Skeletal muscle tissue (tissue), 4 donors: ENCODE data around the gene PTGIR. TPM values are rescaled to one million over a fixed set of nuclear protein-coding genes. Genes with fewer than 3 reads are reported as not detected.

Source experiments
- H3K27ac ChIP-seq: one replicate; pipeline ENCODE4 v1.7.0; 2013; ENCODE audit warnings: mild to moderate bottlenecking, low read depth, low read length, inconsistent platforms
- H3K27me3 ChIP-seq, 3 donors: one replicate each; pipeline ENCODE4 v1.7.0; 2013; ENCODE audit warnings: low read length in 3 of 3; ENCODE audit not compliant: control insufficient read depth in 3 of 3, insufficient read depth in 3 of 3
- H3K36me3 ChIP-seq, 3 donors: one replicate each; pipeline ENCODE4 v1.7.0; 2013; ENCODE audit warnings: low read length in 3 of 3; ENCODE audit not compliant: control insufficient read depth in 3 of 3, insufficient read depth in 3 of 3
- H3K4me1 ChIP-seq, 3 donors: one replicate each; pipeline ENCODE4 v1.7.0; 2013; ENCODE audit warnings: low read length in 3 of 3, mild to moderate bottlenecking in 3 of 3; ENCODE audit not compliant: control insufficient read depth in 3 of 3, insufficient read depth in 3 of 3
- H3K4me3 ChIP-seq, 3 donors: one replicate each; pipeline ENCODE4 v1.7.0; 2013; ENCODE audit warnings: low read length in 3 of 3
- H3K9ac ChIP-seq, 3 donors: one replicate each; pipeline ENCODE4 v1.7.0; 2013; ENCODE audit warnings: low read length in 3 of 3, mild to moderate bottlenecking in 3 of 3, moderate library complexity in 2 of 3, low read depth in 1 of 3
- H3K9me3 ChIP-seq, 3 donors: one replicate each; pipeline ENCODE4 v1.7.0; 2013; ENCODE audit warnings: low read length in 3 of 3; ENCODE audit not compliant: control insufficient read depth in 3 of 3
- total RNA-seq: library from RNA; depleted of rRNA; stranded (reverse); fragments of >200 nt; gene quantifications from one replicate; pipeline ENCODE4 v1.2.3, GENCODE V29; 2014
- donor health status: Osteomylitis.

The PTGIR gene
- total RNA-seq, 1 donor from 2014 or later: 3.1 TPM

GRCh38 chr19:46587861-46588260, 37.0 kb downstream of the PTGIR start:
- Histone ChIP-seq H3K4me3 (no peak overlapping the region), H3K36me3 (no peaks in the 10 kb centered on the region), H3K4me1 (no peaks in the 10 kb centered on the region), H3K27me3 (no peaks in the 10 kb centered on the region), H3K27ac (no peak overlapping the region), H3K9me3 (no peaks in the 10 kb centered on the region), H3K9ac (no peak overlapping the region)

- H3K4me3 ChIP-seq: no peak overlapping the region
- no peaks in the 10 kb centered on the region for H3K27me3 ChIP-seq
- no peaks in the 10 kb centered on the region for H3K36me3 ChIP-seq
- H3K4me1 ChIP-seq: no peaks in the 10 kb centered on the region
- no peak overlapping the region for H3K27ac ChIP-seq
- no peaks in the 10 kb centered on the region for H3K9me3 ChIP-seq
- no peak overlapping the region for H3K9ac ChIP-seq
These were observed 38.6 kb downstream of the PTGIR start for GRCh38 chr19:46586294-46586693.

GRCh38 chr19:46585539-46585938, 39.4 kb downstream of the PTGIR start:
- no peak overlapping the region for H3K27ac ChIP-seq
- H3K27me3 ChIP-seq: no peaks in the 10 kb centered on the region
- no peaks in the 10 kb centered on the region for H3K9me3 ChIP-seq
- H3K4me3 ChIP-seq: no peak overlapping the region
- H3K9ac ChIP-seq: no peak overlapping the region
- no peaks in the 10 kb centered on the region for H3K36me3 ChIP-seq
- no peaks in the 10 kb centered on the region for H3K4me1 ChIP-seq

DNA sequence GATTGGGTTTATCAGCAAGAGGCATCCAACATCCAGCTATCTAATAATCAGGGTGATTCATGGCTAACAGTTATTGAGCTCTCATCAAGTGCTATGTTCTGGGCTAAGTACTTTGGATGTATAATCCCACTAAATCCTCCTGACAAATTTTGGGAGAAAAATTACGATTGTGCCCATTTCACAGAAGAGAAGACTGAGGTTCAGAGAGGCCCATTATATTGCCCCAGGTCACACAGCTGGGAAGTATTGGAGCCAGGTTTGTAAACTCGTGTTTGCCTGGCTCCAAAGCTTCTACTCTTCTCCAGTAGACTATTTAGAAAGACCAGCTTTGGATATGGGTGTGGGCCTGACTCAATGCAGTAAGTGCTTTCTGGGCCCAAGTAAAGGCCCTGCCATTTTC, 44.6 kb downstream of the PTGIR start:
- Histone ChIP-seq H3K4me3 (no peak overlapping the region), H3K27ac (no peak overlapping the region), H3K36me3 (no peaks in the 10 kb centered on the region), H3K9ac (no peak overlapping the region), H3K27me3 (no peaks in the 10 kb centered on the region), H3K4me1 (no peaks in the 10 kb centered on the region), H3K9me3 (no peaks in the 10 kb centered on the region)

DNA sequence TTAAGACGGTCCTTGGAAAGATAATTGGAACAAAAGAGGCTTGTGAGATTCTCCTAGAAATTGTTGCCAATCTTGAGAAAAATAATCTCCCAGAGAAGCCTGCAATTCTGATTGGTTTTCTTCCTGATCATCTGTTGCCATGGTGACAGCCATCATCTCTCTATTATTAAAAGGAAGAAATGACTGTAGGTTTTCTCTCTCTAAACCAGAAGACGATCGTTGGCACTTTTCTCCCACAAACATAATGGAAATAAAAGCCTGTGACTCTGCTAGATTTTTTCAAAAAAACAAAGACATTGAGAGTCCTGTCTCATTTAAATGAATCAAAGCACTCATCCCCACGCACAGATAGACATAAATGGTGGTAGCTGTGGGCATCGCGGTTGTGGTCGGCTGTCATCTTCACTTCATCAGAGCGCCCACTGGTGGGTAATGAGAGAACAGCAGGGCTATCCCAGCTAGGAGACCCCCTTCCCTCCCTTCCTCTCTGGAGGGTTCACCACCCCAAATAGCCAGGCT, 45.5 kb downstream of the PTGIR start:
- H3K9me3 ChIP-seq: no peaks in the 10 kb centered on the region
- H3K4me3 ChIP-seq: no peak overlapping the region
- H3K4me1 ChIP-seq: no peaks in the 10 kb centered on the region
- H3K36me3 ChIP-seq: no peaks in the 10 kb centered on the region
- no peaks in the 10 kb centered on the region for H3K27me3 ChIP-seq
- no peak overlapping the region for H3K27ac ChIP-seq
- H3K9ac ChIP-seq: no peak overlapping the region

- no peaks in the 10 kb centered on the region for H3K36me3 ChIP-seq
- H3K9ac ChIP-seq: no peak overlapping the region
- no peak overlapping the region for H3K27ac ChIP-seq
- no peaks in the 10 kb centered on the region for H3K4me1 ChIP-seq
- no peaks in the 10 kb centered on the region for H3K9me3 ChIP-seq
- no peaks in the 10 kb centered on the region for H3K27me3 ChIP-seq
- no peak overlapping the region for H3K4me3 ChIP-seq
These were observed 46.4 kb downstream of the PTGIR start for GRCh38 chr19:46578450-46578849.

DNA sequence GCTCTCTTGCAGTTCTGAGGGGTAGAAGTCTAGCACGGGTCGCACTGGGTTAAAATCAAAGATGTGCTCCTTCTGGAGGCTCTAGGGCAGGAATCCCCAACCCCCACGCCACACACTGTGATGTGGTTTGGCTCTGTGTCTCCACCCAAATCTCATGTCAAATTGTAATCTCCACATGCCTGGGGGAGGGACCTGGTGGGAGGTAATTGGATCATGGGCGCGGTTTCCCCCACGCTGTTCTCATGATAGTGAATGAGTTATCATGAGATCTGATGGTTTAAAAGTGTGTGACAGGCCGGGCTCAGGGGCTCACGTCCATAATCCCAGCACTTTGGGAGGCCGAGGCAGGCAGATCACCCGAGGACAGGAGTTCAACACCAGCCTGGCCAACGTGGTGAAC, 50.4 kb downstream of the PTGIR start:
- Histone ChIP-seq H3K9me3 (no peaks in the 10 kb centered on the region), H3K27ac (no peak overlapping the region), H3K27me3 (no peaks in the 10 kb centered on the region), H3K36me3 (no peaks in the 10 kb centered on the region), H3K4me1 (no peaks in the 10 kb centered on the region), H3K4me3 (no peak overlapping the region), H3K9ac (no peak overlapping the region)

- Histone ChIP-seq H3K27me3 (no peaks in the 10 kb centered on the region), H3K4me1 (no peaks in the 10 kb centered on the region), H3K9me3 (no peaks in the 10 kb centered on the region), H3K27ac (no peak overlapping the region), H3K4me3 (no peak overlapping the region), H3K9ac (no peak overlapping the region), H3K36me3 (no peaks in the 10 kb centered on the region)
These were observed 51.0 kb downstream of the PTGIR start for GRCh38 chr19:46573679-46574498.

DNA sequence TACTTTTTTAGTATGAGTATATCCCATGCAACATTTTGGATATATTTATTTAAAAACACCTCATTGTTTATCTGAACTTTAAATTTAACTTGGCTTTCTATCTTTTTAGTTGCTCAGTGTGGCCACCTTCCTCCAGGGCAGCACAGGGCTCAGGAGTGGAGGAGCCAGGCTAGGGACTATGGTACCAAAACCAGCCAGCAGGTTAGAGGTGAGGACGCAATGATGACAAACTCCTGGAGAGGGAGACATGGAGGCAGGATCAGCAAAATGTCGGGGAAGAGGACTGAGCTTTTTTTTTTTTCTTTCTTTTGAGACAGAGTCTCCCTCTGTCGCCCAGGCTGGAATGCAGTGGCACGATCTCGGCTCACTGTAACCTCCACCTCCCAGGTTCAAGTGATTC, 53.4 kb downstream of the PTGIR start:
- Histone ChIP-seq H3K4me1 (no peaks in the 10 kb centered on the region), H3K9me3 (no peaks in the 10 kb centered on the region), H3K27me3 (no peaks in the 10 kb centered on the region), H3K27ac (no peak overlapping the region), H3K9ac (no peak overlapping the region), H3K36me3 (no peaks in the 10 kb centered on the region), H3K4me3 (no peak overlapping the region)
